Muscle of leg (tissue), 11 donors: ENCODE data around the gene GSTO1. TPM values are rescaled to one million over a fixed set of nuclear protein-coding genes. Genes with fewer than 3 reads are reported as not detected.

Experiments
- DNase-seq: peaks from one replicate; pipeline ENCODE4 v3.0.0; 2013
- H3K27ac ChIP-seq: one replicate; pipeline ENCODE4 v1.5.1; 2013; ENCODE audit warnings: mild to moderate bottlenecking, low read length, control low read depth
- H3K27me3 ChIP-seq: one replicate; pipeline ENCODE4 v1.6.1; 2013; ENCODE audit warnings: low read length; ENCODE audit not compliant: control insufficient read depth, insufficient read depth
- H3K36me3 ChIP-seq: one replicate; pipeline ENCODE4 v1.6.1; 2013; ENCODE audit warnings: low read length; ENCODE audit not compliant: control insufficient read depth, insufficient read depth
- H3K4me1 ChIP-seq: one replicate; pipeline ENCODE4 v1.6.1; 2013; ENCODE audit warnings: low read length; ENCODE audit not compliant: control insufficient read depth, insufficient read depth
- H3K4me3 ChIP-seq: one replicate; pipeline ENCODE4 v1.5.1; 2013; ENCODE audit warnings: low read length, control low read depth
- H3K9me3 ChIP-seq: replicated peaks from 2 replicates; pipeline ENCODE4 v1.6.1; 2013; ENCODE audit warnings: low read depth, low read length; ENCODE audit not compliant: control insufficient read depth
- WGBS: methylation state at CpG from one replicate; pipeline ENCODE4 v1.1.5; 2013; ENCODE audit warnings: missing lambda C conversion rate; ENCODE audit not compliant: insufficient coverage; 5-methylcytosine and 5-hydroxymethylcytosine counted together
- polyA plus RNA-seq, 8 donors: library from polyadenylated mRNA; unstranded; fragments of 120-200 nt; gene quantifications; one replicate each; pipeline versions ENCODE4 v1.2.1 to v1.2.3, GENCODE V29; 2013; ENCODE audit warnings: inconsistent platforms in 1 of 8, low replicate concordance in 1 of 8; ENCODE audit not compliant: insufficient read length in 8 of 8, insufficient read depth in 1 of 8
- total RNA-seq: library from RNA; stranded (reverse); fragments of 120-200 nt; gene quantifications from one replicate; pipeline ENCODE4 v1.2.4, GENCODE V29; 2013

Gene GSTO1
- total and polyA plus RNA-seq, 9 donors = 37.5 to 50.7 (median 45.2) TPM

GRCh38 chr10:104257235-104257634 lies 2.5 kb downstream of the GSTO1 start:
- DNase-seq = no peak
- no peak overlapping the region for H3K27ac ChIP-seq
- H3K4me3 ChIP-seq = no peak overlapping the region
- H3K9me3 ChIP-seq = no peaks in the 10 kb centered on the region
- no CpG with 5 or more reads among the region's 5 CpGs for WGBS
- no peaks in the 10 kb centered on the region for H3K27me3 ChIP-seq
- H3K36me3 ChIP-seq = peaks cover 28% of the 10 kb centered on the region
- peaks cover 5% of the 10 kb centered on the region for H3K4me1 ChIP-seq

DNA sequence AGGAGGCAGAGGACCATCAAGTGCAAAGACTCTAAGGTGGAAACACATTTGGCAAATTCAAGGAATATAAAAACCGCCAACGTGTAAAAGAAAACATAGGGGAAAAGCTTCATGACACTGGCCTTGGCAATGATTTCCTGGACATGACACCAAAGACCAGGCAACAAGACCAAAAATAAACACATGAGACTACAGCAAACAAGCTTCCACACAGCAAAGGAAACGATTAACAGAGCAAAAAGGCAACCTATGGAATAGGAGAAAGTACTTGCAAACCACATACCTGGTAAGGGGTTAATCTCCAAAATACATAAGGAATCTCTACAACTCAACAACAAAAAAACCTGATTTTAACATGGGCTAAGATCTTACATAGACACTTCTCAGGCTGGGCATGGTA lies 3.5 kb downstream of the GSTO1 start:
- no peak for DNase-seq
- no CpG with 5 or more reads among the region's 3 CpGs for WGBS
- H3K9me3 ChIP-seq = no peaks in the 10 kb centered on the region
- H3K27me3 ChIP-seq = no peaks in the 10 kb centered on the region
- H3K4me3 ChIP-seq = no peak overlapping the region
- peaks cover 29% of the 10 kb centered on the region for H3K36me3 ChIP-seq
- peaks cover 5% of the 10 kb centered on the region for H3K4me1 ChIP-seq
- H3K27ac ChIP-seq = no peak overlapping the region

DNA sequence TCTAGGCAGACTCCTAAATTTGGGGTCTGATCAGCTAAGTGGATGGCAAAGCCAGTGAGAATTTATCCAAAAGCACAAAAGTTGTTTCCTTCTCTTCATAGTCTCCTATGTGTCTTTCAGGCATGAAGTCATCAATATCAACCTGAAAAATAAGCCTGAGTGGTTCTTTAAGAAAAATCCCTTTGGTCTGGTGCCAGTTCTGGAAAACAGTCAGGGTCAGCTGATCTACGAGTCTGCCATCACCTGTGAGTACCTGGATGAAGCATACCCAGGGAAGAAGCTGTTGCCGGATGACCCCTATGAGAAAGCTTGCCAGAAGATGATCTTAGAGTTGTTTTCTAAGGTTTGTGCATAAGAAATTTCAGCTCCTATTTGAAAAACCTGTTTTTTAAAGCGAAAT lies 4.8 kb downstream of the GSTO1 start:
- 100% methylated on average over 2 of the region's 3 CpGs for WGBS
- H3K4me3 ChIP-seq = no peak overlapping the region
- H3K4me1 ChIP-seq = peaks cover 1% of the 10 kb centered on the region
- no peaks in the 10 kb centered on the region for H3K9me3 ChIP-seq
- no peaks in the 10 kb centered on the region for H3K27me3 ChIP-seq
- H3K27ac ChIP-seq = no peak overlapping the region
- DNase-seq = no peak
- peaks cover 31% of the 10 kb centered on the region for H3K36me3 ChIP-seq

DNA sequence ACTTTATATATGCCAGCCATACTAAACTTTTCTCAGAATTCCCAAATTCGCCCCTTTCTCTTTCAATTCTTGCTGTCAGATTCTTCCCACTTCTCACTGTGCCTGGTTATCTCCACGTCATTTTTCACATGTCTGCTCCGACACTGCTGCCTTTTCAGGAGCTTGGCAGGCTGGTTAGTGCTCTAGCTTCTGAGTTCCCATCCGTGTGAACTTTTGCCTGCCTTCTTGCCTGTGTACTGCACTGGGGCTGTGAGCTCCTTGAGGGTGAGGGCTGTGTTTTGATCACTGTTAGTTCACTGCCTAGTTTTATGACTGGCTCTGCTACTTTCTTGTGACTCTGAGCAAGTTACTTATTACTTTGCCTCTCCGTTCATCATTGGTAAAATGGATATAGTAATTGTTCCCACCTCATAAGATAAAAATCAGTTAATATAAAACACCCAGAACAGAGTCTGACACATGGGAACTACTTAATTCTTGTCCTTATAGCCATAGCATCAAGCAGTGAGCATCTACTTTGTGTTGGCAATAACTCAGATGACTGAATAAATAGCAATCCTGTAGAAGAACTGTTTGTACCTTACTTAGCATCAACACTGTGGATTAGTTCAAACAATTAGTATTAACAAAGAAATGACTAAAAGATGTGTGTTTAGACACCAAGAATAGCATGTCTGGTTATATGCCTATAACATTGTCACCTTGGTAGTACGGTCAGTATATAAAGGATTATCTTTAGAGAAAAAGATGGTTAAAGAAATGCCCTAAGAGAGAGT lies 5.5 kb downstream of the GSTO1 start:
- 97% methylated on average over 3 of the region's 6 CpGs for WGBS
- DNase-seq = no peak
- H3K9me3 ChIP-seq = no peaks in the 10 kb centered on the region
- H3K27me3 ChIP-seq = no peaks in the 10 kb centered on the region
- H3K4me3 ChIP-seq = no peak overlapping the region
- peaks cover 31% of the 10 kb centered on the region for H3K36me3 ChIP-seq
- H3K27ac ChIP-seq = no peak overlapping the region
- H3K4me1 ChIP-seq = no peaks in the 10 kb centered on the region

DNA sequence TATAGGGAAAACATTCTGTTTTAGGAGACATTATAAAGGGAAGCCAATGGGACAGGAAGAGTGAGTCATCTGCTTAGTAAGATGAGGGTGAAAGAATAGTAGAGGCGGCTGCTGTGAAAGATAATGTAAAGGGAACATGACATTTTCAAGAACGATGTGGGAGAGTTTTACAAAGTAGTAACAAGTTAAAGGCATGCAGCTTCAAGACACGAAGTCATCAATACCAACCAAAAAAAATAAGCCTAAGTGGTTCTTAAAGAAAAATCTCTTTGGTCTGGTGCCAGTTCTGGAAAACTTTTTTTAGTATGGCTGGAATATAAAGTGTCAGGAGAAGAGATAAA lies 6.1 kb downstream of the GSTO1 start:
- WGBS = no CpG with 5 or more reads among the region's 3 CpGs
- peaks cover 31% of the 10 kb centered on the region for H3K36me3 ChIP-seq

GRCh38 chr10:104262055-104262454 lies 7.4 kb downstream of the GSTO1 start:
- Histone ChIP-seq H3K36me3 (peaks cover 31% of the 10 kb centered on the region), H3K9me3 (no peaks in the 10 kb centered on the region), H3K27ac (no peak overlapping the region), H3K4me3 (no peak overlapping the region), H3K27me3 (no peaks in the 10 kb centered on the region), H3K4me1 (no peaks in the 10 kb centered on the region)
- DNase-seq = no peak
- 92% methylated on average over 4 of the region's 5 CpGs for WGBS

More for the DNA sequence above, 6.1 kb downstream of the GSTO1 start:
- H3K4me3 ChIP-seq = no peak overlapping the region
- no peaks in the 10 kb centered on the region for H3K4me1 ChIP-seq
- no peaks in the 10 kb centered on the region for H3K27me3 ChIP-seq
- no peak for DNase-seq
- no peak overlapping the region for H3K27ac ChIP-seq
- H3K9me3 ChIP-seq = no peaks in the 10 kb centered on the region

GRCh38 chr10:104264783-104265182 lies 10.1 kb downstream of the GSTO1 start:
- Histone ChIP-seq H3K27ac (no peak overlapping the region), H3K36me3 (peaks cover 23% of the 10 kb centered on the region), H3K27me3 (no peaks in the 10 kb centered on the region), H3K9me3 (no peaks in the 10 kb centered on the region), H3K4me3 (no peak overlapping the region), H3K4me1 (peaks cover 5% of the 10 kb centered on the region)
- WGBS = no CpG with 5 or more reads among the region's 5 CpGs
- no peak for DNase-seq

- Histone ChIP-seq H3K4me1 (peaks cover 5% of the 10 kb centered on the region), H3K4me3 (peak overlapping the region; percentile 95), H3K27me3 (no peaks in the 10 kb centered on the region), H3K9me3 (no peaks in the 10 kb centered on the region), H3K36me3 (peaks cover 7% of the 10 kb centered on the region), H3K27ac (no peak overlapping the region)
- 90% methylated on average over 2 of the region's 14 CpGs for WGBS
- DNase-seq = no peak
Measured at GRCh38 chr10:104267721-104268404, 13.2 kb downstream of the GSTO1 start.

DNA sequence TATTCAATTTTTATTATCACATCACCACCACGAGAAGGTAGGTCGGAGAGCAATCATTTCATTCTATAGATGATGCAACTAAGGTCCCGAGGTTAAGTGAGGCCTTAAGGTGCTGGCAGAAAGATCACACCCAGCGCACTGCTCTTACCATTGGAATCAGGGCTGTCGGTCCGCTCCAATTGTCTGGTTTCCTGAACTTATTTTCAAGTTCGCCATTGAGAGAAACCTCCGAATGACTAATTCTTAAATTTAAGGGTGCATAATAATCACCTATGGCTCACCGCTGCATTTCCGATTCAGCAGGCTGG lies 13.7 kb downstream of the GSTO1 start:
- DNase-seq = no peak
- 11% methylated on average over 4 of the region's 10 CpGs for WGBS
- no peaks in the 10 kb centered on the region for H3K27me3 ChIP-seq
- H3K9me3 ChIP-seq = no peaks in the 10 kb centered on the region
- peak overlapping the region; percentile 88 for H3K27ac ChIP-seq
- H3K4me1 ChIP-seq = peaks cover 5% of the 10 kb centered on the region
- peak overlapping the region; percentile 95 for H3K4me3 ChIP-seq
- peaks cover 6% of the 10 kb centered on the region for H3K36me3 ChIP-seq

- Histone ChIP-seq H3K27me3 (no peaks in the 10 kb centered on the region), H3K27ac (peak within 1 kb of the TSS; percentile 88), H3K4me3 (peak within 1 kb of the TSS; percentile 95), H3K36me3 (peaks cover 5% of the 10 kb centered on the region), H3K9me3 (no peaks in the 10 kb centered on the region), H3K4me1 (peaks cover 5% of the 10 kb centered on the region)
- DNase-seq = peak; percentile 99
- under 1% methylated on average over 49 of the region's 59 CpGs for WGBS
Measured at GRCh38 chr10:104268713-104269645, 14.3 kb downstream of the GSTO1 start, which contains the start of gene GSTO2. GSTO2 (plus strand) TSS chr10:104269184; CDS start chr10:104274916, 5,732 bp downstream.
